HG02884 (cell line): ENCODE data around the gene MRPS10.
"Not testable (repeated sequence)": the region's sequence is repeated elsewhere in the genome, so short reads cannot be mapped to it uniquely, and the experiment has no call there.

Experiments
- ATAC-seq: cut with Tn5 transposase; IDR thresholded peaks from one replicate; pipeline ENCODE4 v1.9.1; 2021; ENCODE audit warnings: mild to moderate bottlenecking, moderate library complexity; ENCODE audit not compliant: unreplicated experiment

Gene MRPS10

GRCh38 chr6:42212442-42212841, 5.2 kb downstream of the MRPS10 start:
- no peak for ATAC-seq

GRCh38 chr6:42211726-42212125, 5.9 kb downstream of the MRPS10 start:
- no peak for ATAC-seq

- no peak for ATAC-seq
Observed at GRCh38 chr6:42210551-42210950, 7.1 kb downstream of the MRPS10 start.

GRCh38 chr6:42207559-42207958, 10.1 kb downstream of the MRPS10 start:
- not testable (repeated sequence) for ATAC-seq

GRCh38 chr6:42204768-42205282, 12.8 kb downstream of the MRPS10 start:
- ATAC-seq: no peak

GRCh38 chr6:42203183-42203582, 14.5 kb downstream of the MRPS10 start:
- no peak for ATAC-seq

DNA sequence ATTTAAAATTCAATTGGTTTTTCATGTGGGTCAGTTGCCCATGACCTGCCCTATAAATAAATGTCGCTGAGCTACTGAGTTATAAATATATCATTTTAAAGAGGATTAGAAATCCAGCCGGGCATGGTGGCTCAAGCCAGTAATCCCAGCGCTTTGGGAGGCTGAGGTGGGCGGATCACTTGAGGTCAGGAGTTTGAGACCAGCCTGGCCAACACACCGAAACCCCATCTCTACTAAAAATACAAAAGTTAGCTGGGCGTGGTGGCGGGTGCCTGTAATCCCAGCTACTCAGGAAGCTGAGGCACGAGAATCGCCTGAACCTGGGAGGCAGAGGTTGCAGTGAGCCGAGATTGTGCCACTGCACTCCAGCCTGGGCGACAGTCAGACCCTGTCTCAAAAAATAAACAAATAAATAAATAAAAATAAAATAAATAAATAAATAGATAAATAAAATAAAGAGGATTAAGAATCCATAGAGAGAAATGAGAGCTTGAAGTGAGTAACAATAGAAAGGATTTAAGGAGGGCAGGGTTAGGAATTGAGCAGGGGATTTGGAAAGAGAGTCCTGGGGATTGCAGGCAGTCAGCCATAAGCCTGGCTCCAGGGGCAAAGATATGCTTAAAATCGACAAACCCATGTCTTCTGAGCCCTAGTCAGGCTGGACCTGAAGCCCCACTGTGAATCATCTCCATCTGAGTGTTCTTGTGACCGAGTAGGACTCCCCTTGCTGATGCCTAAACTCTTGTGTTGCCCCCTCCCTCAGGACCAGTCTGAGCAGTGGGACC, 15.3 kb downstream of the MRPS10 start:
- ATAC-seq: not testable (repeated sequence)

DNA sequence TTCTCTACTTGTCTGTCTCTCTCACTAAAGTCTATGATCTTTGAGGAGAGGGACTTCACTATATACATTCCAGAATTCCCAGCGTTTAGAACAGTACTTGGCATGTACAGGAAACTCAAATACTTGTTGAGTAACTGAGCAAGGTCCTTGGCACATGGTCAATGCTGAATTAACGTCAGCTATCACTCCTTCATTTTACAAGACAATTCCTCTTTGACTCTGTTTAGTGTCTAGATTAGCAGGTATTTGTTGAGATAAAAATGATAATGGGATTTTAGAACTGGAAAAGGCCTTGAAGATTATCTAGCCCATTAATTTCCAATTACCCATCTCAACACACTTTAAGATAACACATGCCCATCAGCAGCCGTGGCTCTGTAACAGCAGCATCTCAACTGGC, 16.3 kb downstream of the MRPS10 start:
- no peak for ATAC-seq

DNA sequence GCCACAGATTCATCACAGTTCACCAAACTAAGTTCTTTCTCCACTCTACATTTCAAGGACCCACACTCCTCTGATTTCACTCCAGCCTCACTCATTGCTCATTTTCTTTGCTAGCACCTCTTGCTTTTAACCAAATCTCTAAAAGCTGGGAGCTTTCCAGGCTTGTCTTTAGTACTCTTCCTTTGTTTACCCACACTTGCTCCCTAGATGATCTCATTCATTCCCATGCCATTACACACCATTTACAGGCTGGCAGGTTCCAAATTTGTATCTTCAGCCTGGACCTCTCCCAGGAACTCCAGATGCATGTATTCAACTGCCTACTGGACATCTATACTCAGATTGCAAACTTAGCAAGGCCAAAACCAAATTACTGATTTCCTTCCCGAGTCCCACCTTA, 17.6 kb downstream of the MRPS10 start:
- ATAC-seq: no peak

GRCh38 chr6:42199106-42199981, 18.3 kb downstream of the MRPS10 start:
- ATAC-seq: no peak

DNA sequence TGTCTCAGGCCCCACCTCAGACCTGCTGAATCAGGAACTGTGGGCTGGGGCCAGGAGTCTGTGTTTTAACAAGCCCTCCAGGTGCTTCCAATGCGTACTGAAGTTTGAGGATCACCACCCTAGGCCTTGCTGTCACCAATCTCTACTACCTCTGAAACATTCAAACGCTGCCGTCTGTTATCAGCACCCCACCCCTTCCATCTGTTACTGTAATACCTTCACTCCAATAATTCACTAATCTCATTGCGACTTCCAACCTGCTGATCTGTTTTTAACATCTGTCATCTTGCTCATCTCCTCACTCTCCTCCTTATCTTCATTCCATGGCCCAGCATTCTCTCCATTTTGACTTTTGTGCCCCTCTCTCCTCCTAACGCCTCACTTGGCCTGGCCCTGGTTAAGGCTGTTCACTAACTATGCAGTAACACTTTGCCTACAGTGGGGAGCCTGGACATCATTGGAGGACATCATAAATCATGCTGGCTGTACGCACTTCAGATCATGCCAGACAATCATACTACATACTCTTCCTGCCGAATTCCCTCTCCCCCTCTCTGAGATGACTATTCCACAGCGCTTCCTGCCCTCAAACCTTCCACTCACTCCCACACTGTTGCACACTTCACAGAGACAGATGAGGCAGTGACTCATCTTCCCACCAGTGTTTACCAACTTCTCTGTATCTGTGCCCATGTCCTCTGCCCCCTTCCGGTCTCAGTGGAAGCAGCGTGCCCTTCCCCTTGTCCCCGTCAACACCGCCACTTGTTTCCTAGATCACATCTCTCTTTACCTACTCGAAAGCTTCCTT, 19.9 kb downstream of the MRPS10 start:
- no peak for ATAC-seq

- no peak for ATAC-seq
Observed at GRCh38 chr6:42195415-42195814, 22.2 kb downstream of the MRPS10 start.

- ATAC-seq: no peak
Observed at GRCh38 chr6:42194056-42194455, 23.6 kb downstream of the MRPS10 start.

DNA sequence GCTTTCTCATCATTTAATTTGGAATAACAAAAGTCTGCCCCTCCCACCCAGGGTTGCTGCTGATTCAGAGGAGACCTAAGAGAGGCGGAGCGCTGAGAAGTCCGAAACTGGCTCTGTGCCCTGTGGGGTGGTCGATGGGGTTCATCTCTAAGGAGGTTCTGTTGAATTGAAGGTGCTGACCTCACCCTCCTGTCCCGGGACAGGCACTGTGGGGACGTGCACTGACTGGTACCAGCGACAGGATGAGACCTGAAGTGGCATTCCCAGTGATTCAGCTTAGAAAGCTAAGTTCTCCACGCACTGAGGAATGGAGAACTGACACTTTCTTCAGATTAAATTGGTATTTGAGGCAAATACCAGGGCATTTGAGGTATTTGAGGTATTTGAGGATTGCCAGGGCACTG, 24.2 kb downstream of the MRPS10 start:
- no peak for ATAC-seq

DNA sequence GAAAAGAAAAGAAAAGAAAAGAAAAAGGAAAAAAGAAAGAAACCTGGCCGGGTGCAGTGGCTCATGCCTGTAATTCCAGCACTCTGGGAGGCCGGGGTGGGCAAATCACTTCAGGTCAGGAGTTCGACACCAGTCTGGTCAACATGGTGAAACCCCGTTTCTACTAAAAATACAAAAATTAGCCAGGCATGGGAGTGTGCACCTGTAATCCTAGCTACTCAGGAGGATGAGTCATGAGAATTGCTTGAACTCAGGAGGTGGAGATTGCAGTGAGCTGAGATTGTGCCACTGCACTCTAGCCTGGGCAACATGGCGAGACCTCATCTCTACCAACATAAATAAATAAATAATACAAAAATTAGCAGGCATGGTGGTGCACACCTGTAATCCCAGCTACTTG, 25.3 kb downstream of the MRPS10 start:
- ATAC-seq: not testable (repeated sequence)

- no peak for ATAC-seq
Observed at GRCh38 chr6:42190554-42191183, 27.0 kb downstream of the MRPS10 start.

DNA sequence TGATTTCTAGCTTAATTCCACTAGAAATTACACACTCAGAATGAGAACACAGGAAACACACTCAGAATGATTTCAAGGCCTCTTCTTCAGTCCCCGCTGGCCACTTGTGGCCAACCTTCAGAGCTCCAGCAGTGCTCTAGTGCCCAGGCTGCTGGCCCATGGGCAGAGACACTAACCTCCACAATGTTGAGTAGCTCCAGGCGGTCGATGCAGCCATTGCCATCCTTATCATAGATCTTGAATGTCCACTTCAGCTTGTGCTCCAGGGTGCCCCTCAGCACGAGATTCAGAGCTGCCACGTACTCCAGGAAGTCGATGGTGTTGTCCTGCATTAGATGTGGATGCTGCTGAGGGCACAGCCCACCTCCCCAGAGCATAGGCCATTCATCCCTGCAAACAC, 29.3 kb downstream of the MRPS10 start:
- ATAC-seq: no peak

DNA sequence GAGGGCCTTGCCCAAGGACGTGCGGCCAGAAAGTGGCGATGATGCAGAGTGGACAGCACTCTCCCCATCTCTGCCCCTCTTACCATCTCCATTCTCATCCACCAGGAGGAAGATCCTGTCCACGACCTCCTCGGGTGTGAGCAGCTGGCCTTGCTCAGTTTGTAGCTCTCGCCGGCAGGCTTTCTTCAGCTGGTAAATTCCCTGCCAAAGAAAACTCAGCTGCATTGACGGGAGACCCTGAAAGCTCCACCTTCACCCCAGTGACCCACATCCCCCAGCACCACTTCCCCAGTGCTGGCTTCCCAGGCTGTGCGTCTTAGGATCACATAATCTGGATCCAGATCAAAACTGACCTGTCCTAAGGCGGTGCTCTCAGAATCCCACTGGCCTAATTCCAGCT, 32.1 kb downstream of the MRPS10 start:
- ATAC-seq: no peak

DNA sequence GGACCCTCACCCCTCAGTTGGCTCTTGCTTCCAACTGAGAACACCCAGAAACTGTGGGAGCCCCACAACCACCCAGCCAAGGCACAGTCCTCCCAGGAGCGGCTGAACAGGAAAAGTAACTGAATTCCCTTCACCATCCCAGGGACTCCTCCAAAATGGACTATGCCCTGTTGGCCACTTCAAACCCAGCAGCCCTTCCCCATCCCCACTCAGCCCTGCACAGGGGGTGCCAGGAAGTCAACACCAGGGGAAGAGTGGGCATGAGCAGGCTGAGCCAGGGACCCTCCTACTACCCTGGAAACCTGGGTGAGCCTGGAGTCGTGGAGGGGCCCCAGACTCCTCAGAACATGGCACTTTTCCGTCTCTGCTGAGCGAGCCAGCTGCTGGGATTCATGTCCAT, 33.2 kb downstream of the MRPS10 start:
- no peak for ATAC-seq

- no peak for ATAC-seq
Observed at GRCh38 chr6:42182101-42182500, 35.6 kb downstream of the MRPS10 start.

DNA sequence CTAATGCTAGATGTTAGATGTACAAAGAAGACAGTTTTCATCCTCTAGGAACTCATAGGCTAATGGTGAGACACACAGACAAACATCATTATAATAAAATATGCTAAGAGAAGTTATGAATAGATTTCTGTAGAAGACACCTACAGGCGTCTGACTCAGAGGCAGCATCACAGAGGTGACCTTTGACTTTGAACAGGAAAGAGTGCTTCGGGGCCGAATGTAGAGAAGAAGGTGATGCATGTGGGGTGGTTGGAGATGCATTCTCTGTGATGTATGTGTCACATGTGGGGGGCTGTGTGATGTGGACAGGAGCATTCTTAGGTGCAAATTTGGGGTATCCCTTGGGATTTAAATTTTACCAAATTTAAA, 37.7 kb downstream of the MRPS10 start:
- no peak for ATAC-seq
